Left lung (tissue), 10 donors: Measurements from ENCODE around the gene ZNF664. TPM values are rescaled to one million over a fixed set of nuclear protein-coding genes. Genes with fewer than 3 reads are reported as not detected.

Experiments
- ATAC-seq: fragments of 200-7000 bp; cut with Tn5 transposase; one replicate; pipeline ENCODE4 v1.9.1; 2020; ENCODE audit warnings: moderate library complexity
- DNase-seq, 4 donors: peaks; one replicate each; pipeline ENCODE4 v3.0.0-alpha.2; 2013 to 2020
- H3K27ac ChIP-seq, 2 donors: fragments of 200-600 bp; sonication (generic) in 1 of 2; one replicate each; pipeline versions ENCODE4 v1.5.0 to v1.8.0; 2020 to 2021
- H3K27me3 ChIP-seq, 2 donors: fragments of 200-600 bp; sonication (generic) in 1 of 2; one replicate each; pipeline versions ENCODE4 v1.5.0 to v1.8.0; 2020 to 2021
- H3K36me3 ChIP-seq, 2 donors: fragments of 200-600 bp; sonication (generic) in 1 of 2; one replicate each; pipeline versions ENCODE4 v1.5.0 to v1.8.0; 2020 to 2021
- H3K4me1 ChIP-seq, 2 donors: fragments of 200-600 bp; one replicate each; pipeline ENCODE4 v1.8.0; 2021
- H3K4me3 ChIP-seq, 2 donors: fragments of 200-600 bp; sonication (generic) in 1 of 2; one replicate each; pipeline versions ENCODE4 v1.5.0 to v1.8.0; 2020 to 2021; ENCODE audit warnings: mild to moderate bottlenecking in 1 of 2
- H3K9me3 ChIP-seq, 2 donors: fragments of 200-600 bp; sonication (generic) in 1 of 2; one replicate each; pipeline versions ENCODE4 v1.5.0 to v1.8.0; 2020 to 2021
- intact Hi-C, 2 donors: fragments of 100-400 bp; cut with DNase I; formaldehyde crosslinking; loops; one replicate each; pipeline versions ENCODE4 v1.11.2 to v1.14.2; 2022
- polyA plus RNA-seq, 6 donors: library from polyadenylated mRNA; unstranded; fragments of 120-200 nt; gene quantifications; one replicate each; pipeline ENCODE4 v1.2.1, GENCODE V29; 2013; ENCODE audit not compliant: insufficient read length in 6 of 6
- total RNA-seq, 2 donors: library from RNA; stranded (reverse); fragmentation: NEBNext Ultra II Directional; extraction: Animal tissue kit (Norgen Biotek cat#: 25700); gene quantifications; one replicate each; pipeline ENCODE4 v1.2.1, GENCODE V29; 2021
- TF ChIP-seq, protein P1 (sequence below), 2 donors: fragments of 200-600 bp; sonication (generic) in 1 of 2; IDR thresholded peaks; one replicate each; pipeline versions ENCODE4 v1.5.0 to v1.8.0; 2021; ENCODE audit warnings: antibody characterized with exemption in 2 of 2
- donor health status: DM: no; HTN: yes; CAD: no.
- donor health status: DM: no; HTN: no; CAD: no.

The ZNF664 gene
- total and polyA plus RNA-seq, 8 donors, result 85.8 to 169 (median 144) TPM

DNA sequence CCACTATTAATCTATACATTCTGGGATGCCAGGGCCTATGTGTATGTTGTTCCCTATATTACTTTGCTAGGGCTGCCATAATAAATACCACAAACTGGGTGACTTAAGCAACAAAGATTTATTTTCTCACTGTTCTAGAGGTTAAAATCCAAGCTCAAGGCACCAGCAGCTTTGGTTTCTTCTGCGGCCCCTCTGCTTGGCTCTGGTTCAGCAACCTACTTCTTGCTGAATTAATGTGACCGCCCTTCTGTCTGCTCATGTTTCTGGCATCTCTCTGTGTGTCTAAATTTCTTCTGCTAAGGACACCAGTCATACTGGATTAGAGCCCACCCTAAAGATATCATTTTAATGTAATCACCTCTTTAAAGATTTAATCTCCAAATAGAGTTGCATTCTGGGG, 84.7 kb downstream of the ZNF664 start:
- H3K4me1 ChIP-seq, result peaks cover 0 to 10% of the 10 kb centered on the region in 2 donors
- H3K4me3 ChIP-seq, result no peak overlapping the region
- TF ChIP-seq, protein P1, sequence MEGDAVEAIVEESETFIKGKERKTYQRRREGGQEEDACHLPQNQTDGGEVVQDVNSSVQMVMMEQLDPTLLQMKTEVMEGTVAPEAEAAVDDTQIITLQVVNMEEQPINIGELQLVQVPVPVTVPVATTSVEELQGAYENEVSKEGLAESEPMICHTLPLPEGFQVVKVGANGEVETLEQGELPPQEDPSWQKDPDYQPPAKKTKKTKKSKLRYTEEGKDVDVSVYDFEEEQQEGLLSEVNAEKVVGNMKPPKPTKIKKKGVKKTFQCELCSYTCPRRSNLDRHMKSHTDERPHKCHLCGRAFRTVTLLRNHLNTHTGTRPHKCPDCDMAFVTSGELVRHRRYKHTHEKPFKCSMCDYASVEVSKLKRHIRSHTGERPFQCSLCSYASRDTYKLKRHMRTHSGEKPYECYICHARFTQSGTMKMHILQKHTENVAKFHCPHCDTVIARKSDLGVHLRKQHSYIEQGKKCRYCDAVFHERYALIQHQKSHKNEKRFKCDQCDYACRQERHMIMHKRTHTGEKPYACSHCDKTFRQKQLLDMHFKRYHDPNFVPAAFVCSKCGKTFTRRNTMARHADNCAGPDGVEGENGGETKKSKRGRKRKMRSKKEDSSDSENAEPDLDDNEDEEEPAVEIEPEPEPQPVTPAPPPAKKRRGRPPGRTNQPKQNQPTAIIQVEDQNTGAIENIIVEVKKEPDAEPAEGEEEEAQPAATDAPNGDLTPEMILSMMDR (IDR thresholded peaks at IDR 0.05), result no peak
- no peaks in the 10 kb centered on the region for H3K9me3 ChIP-seq
- ATAC-seq (no peak), DNase-seq (peak in 1 of 4 donors; percentile 51)
- intact Hi-C loops, result no loop called here
- no peak overlapping the region for H3K27ac ChIP-seq
- H3K36me3 ChIP-seq, result no peaks in the 10 kb centered on the region
- H3K27me3 ChIP-seq, result no peaks in the 10 kb centered on the region

DNA sequence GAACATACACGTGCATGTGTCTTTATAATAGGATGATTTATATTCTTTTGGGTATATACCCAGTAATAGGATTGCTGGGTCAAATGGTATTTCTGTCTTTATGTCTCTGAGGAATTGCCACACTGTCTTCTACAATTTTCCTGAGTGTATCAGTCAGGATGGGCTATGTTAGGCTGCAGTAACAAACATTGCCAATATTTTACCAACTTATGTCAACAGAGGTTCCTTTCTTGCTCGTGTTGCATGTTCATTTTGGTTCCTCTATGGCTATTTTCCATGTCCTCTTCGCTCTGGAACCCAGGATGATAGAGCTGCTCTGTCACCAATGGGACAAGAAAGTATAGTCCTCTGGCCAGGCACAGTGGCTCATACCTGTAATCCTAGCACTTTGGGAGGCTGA, 86.7 kb downstream of the ZNF664 start:
- intact Hi-C loops, result no loop called here

More for the DNA sequence above, 86.7 kb downstream of the ZNF664 start:
- H3K36me3 ChIP-seq, result no peaks in the 10 kb centered on the region
- no peak overlapping the region for H3K4me3 ChIP-seq
- no peaks in the 10 kb centered on the region for H3K27me3 ChIP-seq
- TF ChIP-seq, protein P1 (IDR thresholded peaks at IDR 0.05), result no peak
- DNase-seq (no peak), ATAC-seq (no peak)
- H3K9me3 ChIP-seq, result no peaks in the 10 kb centered on the region
- H3K4me1 ChIP-seq, result no peaks in the 10 kb centered on the region
- H3K27ac ChIP-seq, result no peak overlapping the region

Other genes with a start within 250 kb of the ZNF664 start
- gene DNAH10, start 210.9 kb upstream of the ZNF664 start, total RNA-seq, result 1 to 10 TPM in 1 of 2 donors, under 1 TPM in 1; 0.79 to 4.0 TPM
- 10 to 100 TPM in 1 of 6 donors, 1 to 10 TPM in 5; 3.5 to 10.4 (median 7.8) TPM for gene DNAH10, start 210.9 kb upstream of the ZNF664 start, polyA plus RNA-seq
- gene CCDC92, start 384 bp upstream of the ZNF664 start, total RNA-seq, result 10 to 100 TPM; 40.2 to 54.0 TPM
- gene CCDC92, start 384 bp upstream of the ZNF664 start, polyA plus RNA-seq, result 10 to 100 TPM; 47.8 to 68.7 (median 62.4) TPM